Activated CD4-positive, CD25-positive, alpha-beta regulatory T cell treated with anti-CD3 and anti-CD28 coated beads, Interleukin-2, amount 50 U/mL, for 72 hours (primary cell): ENCODE data around the gene VEGFB.

ENCODE experiments used
- DNase-seq: peaks from one replicate; pipeline ENCODE4 v3.0.0; 2021

Gene VEGFB

DNA sequence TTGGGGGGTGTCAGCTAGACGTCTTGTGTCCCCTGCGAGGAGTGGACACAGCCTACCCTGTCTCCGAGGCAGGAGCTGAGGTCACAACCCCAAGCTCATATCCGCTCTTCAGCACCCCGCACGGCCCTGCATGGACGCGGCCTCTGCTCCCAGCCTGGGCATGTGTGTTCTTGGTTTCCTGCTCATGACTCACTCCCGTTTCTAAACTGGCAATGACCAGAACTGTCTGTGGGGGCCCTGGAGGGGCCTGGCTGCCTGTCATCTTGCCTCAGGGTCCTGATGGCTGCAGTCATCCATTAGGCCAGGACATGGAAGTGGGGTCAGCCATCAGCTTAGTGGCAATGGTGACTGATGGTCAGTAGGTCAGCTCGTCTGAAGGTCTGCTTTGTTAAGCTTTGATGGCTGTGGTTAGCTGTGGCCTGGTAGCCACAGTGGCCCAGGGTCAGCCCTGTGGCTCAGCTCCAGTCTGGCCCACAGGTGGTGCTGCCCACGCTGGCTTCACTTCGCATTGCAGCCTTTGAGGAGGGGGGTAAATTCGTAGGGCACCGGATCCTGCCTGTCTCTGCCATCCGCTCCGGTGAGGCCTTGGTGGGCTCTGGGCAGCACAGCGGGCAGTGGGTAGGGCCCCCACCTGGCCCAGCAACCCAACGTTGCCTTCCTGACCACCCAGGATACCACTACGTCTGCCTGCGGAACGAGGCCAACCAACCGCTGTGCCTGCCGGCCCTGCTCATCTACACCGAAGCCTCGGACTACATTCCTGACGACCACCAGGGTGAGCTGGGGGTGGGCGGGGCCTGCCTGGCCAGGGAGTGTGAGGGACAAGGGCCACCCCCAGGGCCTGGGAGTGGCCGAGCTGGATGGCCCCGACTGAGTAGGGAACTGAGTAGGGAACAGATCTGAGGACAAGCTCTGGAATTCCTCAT lies 28.9 kb downstream of the VEGFB start:
- no peak for DNase-seq

DNA sequence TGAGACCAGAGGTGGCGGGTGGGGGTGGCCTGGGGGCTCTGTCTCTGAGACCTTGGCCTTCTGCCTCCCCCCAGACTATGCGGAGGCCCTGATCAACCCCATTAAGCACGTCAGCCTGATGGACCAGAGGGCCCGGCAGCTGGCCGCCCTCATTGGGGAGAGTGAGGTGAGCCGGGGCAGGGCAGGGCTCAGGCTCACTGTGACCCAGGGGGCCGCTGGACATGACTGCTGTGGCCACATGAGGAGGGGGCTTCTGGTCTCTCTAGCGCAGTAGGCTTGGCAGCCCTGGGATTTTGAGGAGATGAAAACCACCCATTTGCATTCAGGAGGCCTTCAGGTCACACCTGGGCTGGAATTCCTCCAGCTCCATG lies 29.5 kb downstream of the VEGFB start:
- DNase-seq = no peak

DNA sequence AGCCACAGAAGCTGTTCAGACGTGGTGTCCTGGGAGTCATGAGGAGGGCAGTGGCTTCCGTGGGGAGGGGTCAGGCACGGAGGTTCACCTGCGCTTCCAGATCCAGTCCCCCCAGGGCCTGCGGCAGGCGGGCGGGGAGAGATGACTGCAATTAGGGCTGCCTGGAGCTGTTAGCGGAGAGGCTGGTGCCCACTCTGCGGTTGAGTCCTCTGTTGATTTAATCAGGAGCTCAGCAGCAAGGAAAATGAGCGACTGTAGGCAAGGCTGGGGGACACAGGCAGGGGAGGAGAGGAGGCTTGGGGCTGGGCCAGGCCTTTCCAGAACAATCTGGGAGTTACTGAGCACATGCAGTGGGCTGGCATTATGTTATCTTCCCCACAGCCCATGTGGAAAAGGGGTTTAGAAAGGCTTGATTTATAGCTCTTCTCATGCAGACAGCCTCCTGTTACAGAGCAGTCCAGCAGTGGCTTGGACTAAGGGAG lies 30.0 kb downstream of the VEGFB start:
- DNase-seq = no peak

DNA sequence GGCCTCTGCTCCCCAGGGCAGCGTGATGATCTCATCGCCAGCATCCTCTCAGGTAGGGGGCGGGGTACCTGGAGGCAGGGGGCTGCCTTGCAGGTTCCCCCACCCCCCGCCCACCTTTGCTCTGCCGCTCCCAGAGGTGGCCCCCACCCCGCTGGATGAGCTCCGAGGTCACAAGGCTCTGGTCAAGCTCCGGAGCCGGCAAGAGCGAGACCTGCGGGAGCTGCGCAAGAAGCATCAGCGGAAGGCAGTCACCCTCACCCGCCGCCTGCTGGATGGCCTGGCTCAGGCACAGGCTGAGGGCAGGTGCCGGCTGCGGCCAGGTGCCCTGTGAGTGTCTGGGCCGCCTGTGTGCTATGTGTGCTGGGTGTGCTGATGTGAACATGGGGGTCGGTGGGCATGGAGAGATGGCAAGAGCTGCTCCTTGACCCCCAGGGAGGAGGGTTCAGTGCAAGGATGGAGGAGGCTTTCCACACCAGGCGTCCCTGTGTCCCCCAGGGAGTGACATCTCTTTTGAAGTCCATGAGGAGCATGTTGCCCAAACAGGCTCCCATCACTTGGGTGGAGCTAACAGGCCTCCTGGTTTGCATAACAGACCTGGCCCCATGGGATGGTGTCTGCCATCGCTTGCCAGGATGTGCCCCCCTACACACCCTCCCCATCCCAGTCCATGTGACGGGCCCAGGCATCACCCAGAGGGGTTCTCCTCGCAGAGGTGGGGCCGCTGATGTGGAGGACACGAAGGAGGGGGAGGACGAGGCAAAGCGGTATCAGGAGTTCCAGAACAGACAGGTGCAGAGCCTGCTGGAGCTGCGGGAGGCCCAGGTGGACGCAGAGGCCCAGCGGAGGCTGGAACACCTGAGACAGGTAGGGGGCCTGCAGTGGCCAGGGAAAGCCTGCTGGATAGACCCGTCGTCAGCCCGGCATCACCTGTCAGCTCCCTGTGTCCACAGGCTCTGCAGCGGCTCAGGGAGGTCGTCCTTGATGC lies 31.1 kb downstream of the VEGFB start:
- no peak for DNase-seq

DNA sequence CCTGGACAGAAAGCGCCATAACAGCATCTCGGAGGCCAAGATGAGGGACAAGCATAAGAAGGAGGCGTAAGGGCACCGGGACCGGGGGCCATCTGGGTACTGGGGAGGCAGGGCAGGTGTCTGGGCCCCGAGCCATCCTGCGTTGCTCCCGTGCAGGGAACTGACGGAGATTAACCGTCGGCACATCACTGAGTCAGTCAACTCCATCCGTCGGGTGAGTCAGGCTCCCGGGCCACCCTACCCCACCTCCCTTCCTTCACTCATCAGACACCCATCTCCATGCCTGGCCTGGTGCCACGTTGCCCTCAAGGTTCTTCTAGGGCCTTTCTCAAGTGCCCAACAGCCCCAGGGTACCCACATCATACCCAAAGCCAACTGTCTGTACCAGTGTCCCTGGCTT lies 32.0 kb downstream of the VEGFB start:
- DNase-seq = no peak

DNA sequence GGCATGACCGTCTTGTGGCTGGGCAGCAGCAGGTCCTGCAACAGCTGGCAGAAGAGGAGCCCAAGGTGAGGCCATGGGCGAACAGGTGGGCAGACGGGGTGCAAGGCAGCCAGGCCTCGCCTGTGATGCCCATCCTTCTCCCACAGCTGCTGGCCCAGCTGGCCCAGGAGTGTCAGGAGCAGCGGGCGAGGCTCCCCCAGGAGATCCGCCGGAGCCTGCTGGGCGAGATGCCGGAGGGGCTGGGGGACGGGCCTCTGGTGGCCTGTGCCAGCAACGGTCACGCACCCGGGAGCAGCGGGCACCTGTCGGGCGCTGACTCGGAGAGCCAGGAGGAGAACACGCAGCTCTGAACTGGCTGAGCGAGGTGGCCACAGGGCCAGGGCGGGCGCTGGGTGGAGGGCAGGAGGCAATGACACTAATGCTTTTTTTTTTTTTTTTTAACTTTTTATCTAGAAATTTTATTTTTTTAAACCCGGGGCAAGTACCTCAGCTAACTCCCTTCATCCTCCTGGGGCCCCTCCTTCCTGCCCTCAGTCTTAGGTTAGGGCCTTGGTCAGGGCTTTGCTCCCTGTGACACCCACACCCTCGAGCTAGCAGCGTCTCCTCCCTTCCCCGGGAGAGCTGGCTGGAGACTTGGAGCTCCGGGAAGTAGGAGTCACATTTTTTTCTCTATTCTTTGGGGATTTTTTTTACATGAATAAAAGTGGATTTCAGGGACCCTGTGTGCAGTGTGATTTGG lies 33.0 kb downstream of the VEGFB start:
- DNase-seq = no peak

- DNase-seq = no peak
Observed at GRCh38 chr11:64268025-64268892, 33.9 kb downstream of the VEGFB start.

GRCh38 chr11:64268893-64269539 lies 34.6 kb downstream of the VEGFB start:
- peak; percentile 66 for DNase-seq

GRCh38 chr11:64269540-64270220 lies 35.3 kb downstream of the VEGFB start:
- peak; percentile 95 for DNase-seq

- no peak for DNase-seq
Observed at GRCh38 chr11:64275031-64275800, 40.8 kb downstream of the VEGFB start.

DNA sequence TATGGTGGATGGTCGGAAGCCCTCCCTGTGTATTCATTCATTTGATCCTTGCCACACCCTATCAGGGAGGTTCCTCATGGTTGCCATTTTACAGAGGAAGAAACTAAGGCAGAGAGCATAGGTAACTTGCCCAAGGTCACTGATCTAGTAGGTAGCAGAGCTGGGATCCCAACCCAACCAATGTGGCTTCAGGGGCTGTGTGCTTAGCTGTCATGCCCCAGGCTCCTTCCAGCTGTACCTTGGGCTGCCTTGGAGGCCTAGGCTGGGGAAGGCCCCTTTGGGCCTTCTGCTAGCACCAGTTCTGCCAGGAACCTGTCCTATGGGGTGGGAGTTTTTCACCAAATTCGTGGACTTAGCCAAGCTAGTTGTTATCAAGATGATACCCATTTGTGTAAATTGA lies 41.5 kb downstream of the VEGFB start:
- no peak for DNase-seq

DNA sequence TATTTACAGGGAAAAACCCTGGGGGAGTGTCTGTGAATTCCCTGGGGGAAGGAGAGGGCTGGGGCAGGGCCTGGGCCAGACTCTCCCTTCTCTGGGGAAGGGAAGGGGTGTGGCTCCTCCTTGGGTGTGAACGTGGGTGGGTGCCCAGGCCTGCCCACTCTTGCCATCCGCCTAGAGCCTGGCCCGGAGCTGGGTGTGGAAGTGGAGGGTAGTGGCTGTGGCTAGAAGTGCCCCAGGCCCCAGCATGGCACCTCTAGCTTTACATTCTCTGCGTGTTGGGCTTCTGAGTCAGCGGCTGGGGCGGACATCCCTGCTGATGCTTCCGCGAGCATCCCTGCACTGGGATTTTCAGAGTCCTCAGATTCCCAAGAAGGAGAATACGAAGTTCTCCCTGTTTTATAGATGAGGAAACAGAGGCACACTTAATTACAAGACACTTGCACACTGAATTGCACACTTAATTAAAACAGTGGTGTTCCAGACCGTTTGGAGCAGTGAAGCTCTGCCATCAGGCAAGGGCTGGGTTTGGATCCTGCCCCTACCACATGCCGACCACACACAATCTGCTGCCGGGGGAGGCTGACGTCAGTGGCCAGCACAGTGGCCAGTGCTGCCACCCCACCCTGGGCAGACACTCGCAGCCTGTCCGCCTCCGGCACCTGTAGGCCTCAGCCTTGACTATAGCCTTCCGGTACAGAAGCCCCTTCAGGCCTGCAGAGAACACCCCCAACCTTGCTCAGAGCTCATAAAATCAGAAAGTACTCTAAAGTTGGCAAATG lies 42.5 kb downstream of the VEGFB start:
- no peak for DNase-seq

GRCh38 chr11:64278576-64279190 lies 44.3 kb downstream of the VEGFB start:
- DNase-seq = no peak

- DNase-seq = no peak
Observed at GRCh38 chr11:64281957-64282770, 47.8 kb downstream of the VEGFB start.

DNA sequence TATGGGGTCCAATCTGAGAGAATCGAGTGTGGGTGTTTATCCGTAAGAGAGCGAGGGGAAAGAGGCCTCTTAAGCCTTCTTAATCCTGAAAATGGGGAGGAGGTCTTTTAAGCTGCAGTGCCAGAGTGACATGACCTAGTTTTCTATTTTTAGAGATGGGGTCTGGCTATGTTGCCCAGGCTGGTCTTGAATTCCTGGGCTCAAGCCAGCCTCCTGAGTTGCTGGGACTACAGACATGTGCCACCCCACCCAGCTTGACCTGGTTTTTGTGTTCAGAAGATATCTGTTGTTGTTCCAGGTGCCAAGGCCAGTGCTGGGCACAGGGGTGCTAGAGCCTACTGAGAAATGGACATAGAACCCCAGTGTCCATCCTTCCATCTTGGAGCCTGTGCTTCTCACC lies 48.7 kb downstream of the VEGFB start:
- DNase-seq = no peak

DNA sequence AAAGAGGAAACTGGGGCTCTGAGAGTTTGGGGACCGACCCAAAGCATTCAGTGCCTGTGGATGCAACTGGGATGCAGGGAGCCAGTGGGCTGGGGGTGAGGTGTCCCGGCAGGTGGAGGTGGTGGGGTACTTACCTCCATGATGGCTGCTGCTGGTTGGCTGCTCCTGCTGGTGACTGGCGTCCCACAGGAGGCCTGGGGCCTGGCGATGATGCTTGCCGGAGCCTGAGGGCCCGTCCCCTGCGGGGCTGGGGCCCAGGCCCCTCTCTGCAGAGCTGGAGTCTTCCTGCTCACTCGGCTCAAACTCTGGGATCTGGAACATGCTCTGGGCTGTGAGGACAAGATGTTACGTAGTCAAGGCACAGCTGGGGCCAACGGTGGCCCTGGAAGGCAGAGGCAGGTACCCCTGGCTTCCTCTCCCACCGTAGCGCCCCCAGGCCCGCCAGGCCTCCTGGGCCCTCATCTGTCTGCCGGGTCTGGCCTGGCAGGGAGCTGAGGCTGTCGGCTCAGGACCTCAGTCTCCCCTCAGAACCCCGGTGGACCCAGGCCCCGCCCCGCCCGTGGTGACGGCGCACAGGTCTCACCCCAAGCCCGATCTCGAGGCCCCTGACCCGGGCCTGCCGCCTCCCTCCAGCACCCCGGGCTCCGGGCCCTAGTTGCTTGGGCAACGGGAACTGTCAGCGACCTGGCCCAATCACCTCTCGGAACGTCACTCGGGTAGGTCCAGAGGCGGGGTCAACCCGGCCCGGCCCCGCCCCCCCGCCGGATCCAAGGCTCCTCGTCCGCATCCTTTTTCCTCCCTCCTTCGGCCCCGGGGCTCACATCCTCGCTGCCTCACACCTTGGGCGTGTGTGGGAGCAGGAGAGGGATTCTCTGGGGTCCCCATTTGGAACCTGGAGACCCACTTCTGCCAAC lies 49.9 kb downstream of the VEGFB start, which contains the start of gene BAD:
Gene BAD, minus strand, starts transcription at position 618 of the 914 bp plus-strand sequence. Its CDS starts 297 bp downstream, at position 321.
- DNase-seq = peak; percentile 85
